Retina (tissue), 1 donor: ENCODE results near the gene FBXO34.
"Not testable (repeated sequence)": the region's sequence is repeated elsewhere in the genome, so short reads cannot be mapped to it uniquely, and the experiment has no call there.

Source experiments
- DNase-seq: peaks from one replicate; pipeline ENCODE4 v3.0.0-alpha.2; 2016

Gene FBXO34

DNA sequence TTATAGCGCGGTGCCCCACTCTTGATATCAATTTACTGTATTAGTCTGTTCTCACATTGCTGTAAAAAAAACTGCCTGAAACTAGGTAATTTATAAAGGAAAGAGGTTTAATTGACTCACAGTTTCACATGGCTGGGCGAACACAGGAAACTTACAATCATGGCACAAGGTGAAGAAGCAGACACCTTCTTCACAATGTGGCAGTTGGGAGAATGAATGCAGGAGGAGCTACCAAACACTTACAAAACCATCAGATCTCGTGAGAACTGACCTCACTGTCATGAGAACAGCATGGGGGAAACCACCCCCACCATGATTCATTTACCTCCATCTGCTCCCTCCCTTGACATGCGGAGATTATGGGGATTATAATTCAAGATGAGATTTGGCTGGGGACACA is 42.3 kb downstream of the FBXO34 start:
- no peak for DNase-seq

DNA sequence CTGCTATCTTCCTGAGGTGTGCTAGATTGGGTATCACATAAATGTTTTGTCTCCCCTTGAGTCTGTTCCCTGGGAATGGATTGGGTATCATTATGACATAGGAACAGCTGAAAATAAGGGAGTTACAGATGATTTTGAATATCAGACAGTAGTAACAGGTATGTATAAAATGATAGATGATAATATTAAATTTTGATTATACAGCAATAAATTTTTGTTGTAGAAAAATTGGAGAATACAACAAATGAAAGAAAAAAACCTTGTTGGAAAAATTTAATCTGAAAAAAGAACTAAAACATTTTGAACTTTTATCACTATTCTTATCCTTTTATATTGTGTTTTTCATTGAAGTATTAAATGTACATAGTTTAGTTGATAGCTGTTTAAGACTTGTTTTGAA is 43.2 kb downstream of the FBXO34 start:
- DNase-seq: no peak

DNA sequence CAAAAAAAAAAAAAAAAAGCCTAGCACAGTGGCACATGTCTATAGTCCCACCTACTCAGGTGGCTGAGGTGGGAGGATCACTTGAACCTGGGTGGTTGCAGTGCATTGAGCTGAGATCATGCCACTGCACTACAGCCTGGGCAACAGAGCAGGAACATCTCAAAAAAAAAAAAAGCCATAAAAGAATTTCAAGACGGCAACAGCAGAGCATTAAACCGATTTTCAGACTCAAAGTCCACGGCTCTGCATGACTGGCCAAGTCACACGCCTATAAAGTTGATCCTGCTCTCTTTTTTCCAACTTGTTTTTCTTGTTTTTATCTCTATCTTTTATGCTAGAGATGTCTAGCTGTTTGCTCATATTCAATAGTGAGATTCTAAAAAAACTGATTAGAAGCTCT is 45.3 kb downstream of the FBXO34 start:
- DNase-seq: no peak

- no peak for DNase-seq
Observed at GRCh38 chr14:55317542-55318306, 46.5 kb downstream of the FBXO34 start.

- no peak for DNase-seq
Observed at GRCh38 chr14:55318694-55319093, 47.5 kb downstream of the FBXO34 start.

DNA sequence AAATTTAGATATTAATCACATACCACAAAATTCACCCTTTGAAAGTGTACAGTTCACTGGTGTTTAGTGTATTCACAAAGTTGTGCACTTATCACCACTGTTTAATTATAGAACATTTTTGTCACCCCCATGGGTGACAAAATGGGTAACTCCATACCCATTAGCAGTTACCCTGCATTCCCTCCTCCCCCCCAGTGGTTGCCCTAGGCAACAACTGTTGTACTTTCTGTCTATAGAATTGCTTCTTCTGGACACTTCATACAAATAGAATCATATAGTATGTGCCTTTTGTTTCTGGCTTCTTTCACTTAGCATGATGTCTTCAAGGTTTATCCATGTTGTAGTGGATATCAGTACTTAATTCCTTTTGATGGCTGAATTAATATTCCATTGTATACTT is 52.7 kb downstream of the FBXO34 start:
- no peak for DNase-seq

- DNase-seq: no peak
Observed at GRCh38 chr14:55324812-55325211, 53.6 kb downstream of the FBXO34 start.

- DNase-seq: no peak
Observed at GRCh38 chr14:55327179-55327578, 56.0 kb downstream of the FBXO34 start.

DNA sequence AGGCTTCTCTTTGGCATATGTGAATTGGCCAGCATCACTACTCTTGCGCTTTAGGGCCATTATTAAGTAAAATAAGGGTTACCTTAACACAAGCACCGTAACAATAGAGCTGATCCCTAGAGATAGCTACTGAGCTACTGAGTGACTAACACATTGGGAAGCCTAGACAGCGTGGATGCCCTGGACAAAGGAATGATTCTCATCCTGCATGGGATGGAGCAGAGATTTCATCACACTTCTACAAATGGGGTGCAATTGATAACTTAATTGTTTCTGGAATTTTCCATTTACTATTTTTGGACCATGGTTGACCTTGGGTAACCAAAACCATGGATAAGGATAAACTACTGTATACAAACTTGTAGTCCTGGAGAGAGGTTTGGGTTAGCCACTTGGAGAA is 57.1 kb downstream of the FBXO34 start:
- no peak for DNase-seq

DNA sequence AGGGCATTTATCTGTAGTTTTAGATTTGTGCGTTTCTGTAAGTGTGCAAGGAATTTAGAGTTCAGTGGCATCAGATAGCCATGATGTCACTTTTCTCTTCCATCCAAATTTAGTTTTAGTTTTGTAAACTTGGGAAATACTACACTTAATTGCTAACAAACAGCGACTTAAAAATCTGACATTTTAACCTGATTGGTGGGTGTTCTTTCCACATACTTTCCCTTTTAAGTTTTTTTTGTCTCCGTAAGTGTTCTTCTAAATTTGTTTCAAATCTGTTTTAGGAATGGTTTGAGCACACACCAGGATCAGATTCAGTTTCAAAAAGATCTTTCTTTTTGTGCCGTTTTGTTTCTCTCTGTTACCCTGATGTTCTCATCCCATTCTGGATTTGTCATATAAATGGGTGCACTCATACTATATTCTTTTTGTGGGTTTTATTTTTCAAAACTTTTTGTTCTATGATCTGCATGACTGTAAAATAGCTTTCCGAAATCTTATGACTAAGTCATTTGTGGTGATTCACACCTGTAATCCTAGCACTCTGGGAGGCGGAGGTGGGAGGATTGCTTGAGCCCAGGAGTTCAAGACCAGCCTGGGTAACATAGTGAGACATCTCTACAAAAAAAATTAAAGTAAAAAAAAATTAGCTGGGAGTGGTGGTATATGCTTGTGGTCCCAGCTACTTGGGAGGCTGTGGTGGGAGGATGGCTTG is 58.9 kb downstream of the FBXO34 start:
- DNase-seq: no peak

DNA sequence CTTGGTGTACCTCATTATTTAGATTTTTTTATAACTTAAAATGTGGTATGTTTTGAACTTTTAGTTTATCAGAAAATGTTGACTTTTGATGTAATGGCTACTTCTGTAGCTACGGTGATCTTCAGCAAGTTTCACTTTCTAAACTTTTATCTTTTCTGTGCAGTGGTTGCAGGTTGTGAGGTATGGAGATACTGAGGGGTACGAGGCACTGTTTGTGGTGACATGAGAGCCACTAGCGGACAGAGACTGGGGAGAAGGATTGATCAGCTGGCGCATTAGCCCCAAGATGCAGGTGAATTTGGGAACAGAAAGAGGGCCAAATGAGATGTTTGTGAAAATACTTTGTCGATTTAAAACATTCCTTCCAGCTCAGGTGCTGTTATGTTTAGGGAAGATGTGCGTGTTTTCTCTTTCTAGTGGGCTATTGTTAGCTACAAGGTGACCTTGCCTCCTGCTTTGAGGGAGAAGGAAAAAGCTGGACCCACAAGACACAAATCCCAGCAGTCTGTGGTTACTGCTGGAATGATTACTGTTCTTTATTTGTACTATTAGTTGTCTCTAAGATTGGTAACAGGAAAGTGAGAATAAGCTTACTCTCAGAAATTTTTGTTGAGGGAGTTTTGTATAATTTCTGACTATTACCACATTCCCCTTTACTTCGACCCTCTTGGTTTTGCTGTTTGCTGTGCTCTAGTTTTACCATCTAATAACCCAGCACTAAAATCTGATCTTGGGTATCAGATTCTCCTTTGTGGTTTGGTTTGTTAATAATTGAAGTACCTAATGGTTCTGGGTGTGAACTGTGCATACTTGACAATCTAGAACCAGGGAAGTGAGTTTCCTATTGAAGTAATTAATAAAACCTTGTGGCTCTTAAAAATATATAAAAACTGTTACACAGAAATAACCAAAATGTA is 61.7 kb downstream of the FBXO34 start:
- DNase-seq: no peak

GRCh38 chr14:55333711-55334485 is 62.7 kb downstream of the FBXO34 start:
- peak; percentile 24 for DNase-seq

DNA sequence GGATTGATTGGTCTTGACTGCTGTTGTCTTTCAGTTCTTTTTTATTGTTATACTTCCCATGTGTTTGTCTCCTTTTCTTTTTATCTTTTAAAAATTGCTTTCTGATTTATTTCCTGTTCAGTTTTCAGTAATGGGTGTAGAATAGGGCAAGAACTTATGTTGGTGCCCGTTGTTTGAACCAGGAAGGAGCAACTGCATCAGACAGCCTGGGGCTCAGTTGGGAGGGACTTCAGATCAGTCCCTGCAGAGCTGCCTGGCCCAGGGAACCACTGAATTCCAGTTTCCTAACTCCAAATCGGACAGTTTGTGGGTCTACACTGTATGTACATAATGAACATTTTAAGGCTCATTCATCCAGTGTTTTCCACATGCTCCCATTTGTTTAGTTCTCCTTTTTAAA is 64.9 kb downstream of the FBXO34 start:
- DNase-seq: peak; percentile 13

DNA sequence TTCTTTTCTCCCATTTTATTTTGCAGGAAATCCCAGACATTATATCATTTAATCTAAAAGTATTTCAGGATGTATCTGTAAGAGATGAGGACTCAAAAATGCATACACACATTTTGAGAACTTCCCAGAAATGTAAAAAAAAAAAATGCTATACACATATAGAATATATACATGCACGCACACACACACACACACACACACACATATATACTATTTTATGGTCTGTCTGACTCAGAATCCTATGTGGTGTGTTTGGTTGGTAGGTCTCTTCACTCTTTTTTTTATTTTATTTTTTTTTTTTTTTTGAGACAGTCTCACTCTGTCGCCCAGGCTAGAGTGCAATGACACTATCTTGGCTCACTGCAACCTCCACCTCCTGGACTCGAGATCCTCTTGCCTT is 65.5 kb downstream of the FBXO34 start:
- DNase-seq: no peak

DNA sequence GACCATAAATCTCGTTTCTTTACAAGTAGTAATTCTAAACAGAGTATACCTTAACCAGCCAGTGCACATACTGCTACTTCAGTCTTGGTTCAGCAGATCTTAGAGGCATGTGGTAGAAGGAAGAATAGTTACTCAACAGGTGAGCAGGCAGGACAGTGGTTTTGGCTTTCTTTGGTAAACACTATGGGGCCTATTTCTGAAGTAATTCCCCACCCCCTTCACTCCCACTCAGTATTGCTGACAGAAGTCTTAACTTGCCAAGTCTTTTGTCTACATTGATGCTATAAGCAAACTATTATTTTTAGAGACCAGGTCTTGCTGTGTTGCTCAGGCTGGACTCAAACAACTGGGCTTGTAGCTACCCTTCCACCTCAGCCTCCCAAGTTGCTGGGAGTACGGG is 68.5 kb downstream of the FBXO34 start:
- DNase-seq: no peak

DNA sequence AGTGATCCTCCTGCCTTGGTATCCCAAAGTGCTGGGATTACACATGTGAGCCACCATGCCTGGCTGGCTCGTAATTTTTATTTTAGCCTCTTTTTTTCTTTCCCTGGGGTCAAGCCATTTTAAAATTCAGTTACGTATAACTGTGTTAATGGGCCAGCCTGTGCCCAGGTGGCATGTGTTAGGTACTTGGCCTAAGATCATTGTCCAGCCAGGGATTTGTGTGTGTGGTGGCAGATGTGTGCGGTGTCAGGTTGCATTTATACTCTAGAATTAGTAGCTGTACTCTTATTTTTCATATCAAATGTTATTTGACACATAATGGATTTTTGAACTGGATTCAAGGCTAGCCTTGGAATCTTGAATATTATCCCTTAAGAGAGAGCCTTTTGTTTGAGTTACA is 69.3 kb downstream of the FBXO34 start:
- DNase-seq: no peak

DNA sequence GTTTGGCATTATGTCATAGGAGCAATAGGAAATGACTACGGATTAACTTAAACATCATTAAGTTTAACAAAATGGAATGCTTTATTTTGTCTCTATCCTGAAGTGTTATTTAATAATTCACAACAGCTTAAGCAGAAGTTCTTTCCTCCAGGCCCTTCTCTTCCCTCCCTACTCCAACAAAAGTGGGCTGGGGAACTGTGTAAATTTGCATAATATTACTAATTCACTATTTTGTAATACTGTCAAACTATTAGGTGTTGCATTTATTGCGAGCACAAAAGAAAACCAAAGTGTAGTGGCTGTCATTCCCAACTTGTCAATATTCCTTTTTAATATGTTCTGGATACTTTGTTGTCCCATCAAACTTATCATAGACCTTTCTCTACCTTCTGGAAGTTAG is 70.6 kb downstream of the FBXO34 start:
- DNase-seq: no peak

GRCh38 chr14:55344582-55345163 is 73.5 kb downstream of the FBXO34 start:
- not testable (repeated sequence) for DNase-seq

DNA sequence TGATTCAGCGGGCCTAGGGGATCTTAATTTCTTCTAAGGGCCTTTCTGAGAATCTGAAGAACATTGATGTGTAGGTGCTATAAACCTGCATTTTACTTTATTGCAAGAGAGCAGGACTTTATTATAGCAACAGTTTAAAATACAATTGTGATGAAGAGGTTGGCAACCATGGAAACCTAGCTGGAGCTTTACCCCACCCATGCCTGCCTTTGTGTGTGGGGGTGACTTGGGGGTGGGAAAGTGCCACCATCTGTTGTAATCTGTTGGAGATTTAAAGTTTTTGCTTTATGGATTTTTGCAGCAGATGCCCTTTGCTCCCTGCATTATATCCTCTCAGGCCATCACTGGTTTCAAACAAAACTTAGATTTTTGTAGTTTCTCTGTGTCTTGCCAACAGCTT is 75.8 kb downstream of the FBXO34 start:
- DNase-seq: no peak

DNA sequence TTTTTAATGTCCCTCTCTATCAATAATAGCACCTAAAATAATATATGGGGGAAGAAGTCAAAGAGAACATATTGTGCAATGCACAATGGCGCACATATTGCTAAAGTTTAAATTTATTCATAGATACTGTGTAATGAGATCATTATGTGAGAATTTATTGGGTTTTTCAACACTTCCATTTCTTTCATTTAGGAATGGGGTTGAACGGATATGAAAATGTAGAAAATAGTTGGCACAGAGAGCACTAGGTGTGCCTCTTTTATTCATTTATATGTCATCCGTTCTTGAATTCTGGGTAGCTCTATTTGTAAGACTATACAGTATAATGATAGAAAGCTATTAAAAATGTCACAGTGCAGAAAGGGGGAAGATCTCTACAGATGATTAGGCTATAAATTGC is 76.5 kb downstream of the FBXO34 start:
- DNase-seq: no peak

DNA sequence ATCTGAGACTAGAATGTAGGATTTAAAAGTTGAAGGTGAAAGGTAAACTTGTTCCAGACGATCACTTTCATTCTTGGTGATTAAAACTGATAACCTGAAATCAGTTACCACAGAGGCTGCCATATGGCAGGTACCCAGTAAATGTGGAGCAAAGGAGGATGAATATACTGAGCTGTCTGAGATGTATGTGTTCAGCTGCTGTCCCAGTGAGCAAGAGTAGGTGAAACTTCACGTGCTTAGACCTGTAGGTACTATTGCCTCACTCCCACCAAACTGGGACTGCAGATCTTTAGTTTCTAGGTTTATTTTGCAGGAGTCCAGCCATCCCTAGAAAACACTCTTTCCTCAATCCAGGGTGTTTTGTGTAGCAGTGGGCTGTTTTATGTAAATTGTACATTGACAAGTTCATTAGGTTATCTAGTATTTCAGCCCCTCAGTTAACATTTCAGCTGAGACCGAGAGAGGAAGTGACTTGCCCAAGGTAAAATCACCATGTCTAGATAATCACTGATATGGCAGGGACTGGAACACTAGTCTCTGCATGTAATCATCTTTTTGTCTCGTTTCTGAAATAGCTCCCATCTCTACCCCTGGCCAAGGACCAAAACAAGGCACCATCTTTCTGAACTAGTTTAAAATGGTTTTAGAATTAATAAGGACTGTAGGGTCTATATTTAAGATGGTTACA is 77.7 kb downstream of the FBXO34 start:
- no peak for DNase-seq

- DNase-seq: no peak
Observed at GRCh38 chr14:55349565-55349964, 78.3 kb downstream of the FBXO34 start.
